HG03565 (cell line): ENCODE measurements around the gene TCEAL3.
"Not testable (repeated sequence)": the region's sequence is repeated elsewhere in the genome, so short reads cannot be mapped to it uniquely, and the experiment has no call there.

Source experiments
- ATAC-seq: cut with Tn5 transposase; IDR thresholded peaks from one replicate; pipeline ENCODE4 v1.9.1; 2021; ENCODE audit warnings: mild to moderate bottlenecking, moderate library complexity; ENCODE audit not compliant: unreplicated experiment

Gene TCEAL3

DNA sequence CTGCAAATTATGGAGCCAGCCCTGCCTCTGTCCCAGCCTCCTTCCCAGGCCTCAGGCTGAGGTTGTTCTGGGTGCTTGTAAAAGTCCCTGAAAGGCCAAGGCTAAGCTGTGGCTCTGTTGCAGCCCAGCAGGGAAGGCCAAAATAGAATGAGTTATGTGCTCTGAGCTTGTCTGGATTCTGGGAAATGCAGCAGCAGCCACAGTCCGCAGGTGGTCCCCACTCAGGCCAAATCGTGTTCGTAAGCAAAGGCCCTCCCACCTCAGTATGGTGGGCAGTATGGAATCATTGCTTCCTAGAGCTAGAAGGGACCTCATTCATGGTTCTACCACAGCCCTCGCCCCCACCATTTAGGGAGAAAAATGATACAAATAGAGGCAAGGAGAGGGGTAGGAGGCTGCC lies 16.3 kb downstream of the TCEAL3 start:
- no peak for ATAC-seq

DNA sequence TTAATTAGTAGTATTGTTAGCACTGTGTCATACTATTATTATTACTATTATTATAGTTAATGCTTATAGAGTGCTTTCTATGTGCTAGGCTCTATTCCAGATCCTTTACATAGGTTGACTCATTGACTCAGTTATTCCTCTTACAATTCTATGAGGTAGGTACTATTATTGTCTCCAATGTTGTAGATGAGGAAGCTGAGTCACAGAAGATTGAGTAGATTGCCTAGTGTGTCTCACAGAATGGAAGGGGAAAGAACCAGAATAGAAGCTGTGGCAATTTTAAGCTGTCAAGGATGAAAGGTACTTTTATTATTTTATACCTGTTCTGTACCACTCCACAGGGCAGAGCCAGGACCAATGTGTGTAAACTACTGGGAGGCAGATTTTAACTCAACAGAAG lies 19.1 kb downstream of the TCEAL3 start:
- ATAC-seq, result no peak

DNA sequence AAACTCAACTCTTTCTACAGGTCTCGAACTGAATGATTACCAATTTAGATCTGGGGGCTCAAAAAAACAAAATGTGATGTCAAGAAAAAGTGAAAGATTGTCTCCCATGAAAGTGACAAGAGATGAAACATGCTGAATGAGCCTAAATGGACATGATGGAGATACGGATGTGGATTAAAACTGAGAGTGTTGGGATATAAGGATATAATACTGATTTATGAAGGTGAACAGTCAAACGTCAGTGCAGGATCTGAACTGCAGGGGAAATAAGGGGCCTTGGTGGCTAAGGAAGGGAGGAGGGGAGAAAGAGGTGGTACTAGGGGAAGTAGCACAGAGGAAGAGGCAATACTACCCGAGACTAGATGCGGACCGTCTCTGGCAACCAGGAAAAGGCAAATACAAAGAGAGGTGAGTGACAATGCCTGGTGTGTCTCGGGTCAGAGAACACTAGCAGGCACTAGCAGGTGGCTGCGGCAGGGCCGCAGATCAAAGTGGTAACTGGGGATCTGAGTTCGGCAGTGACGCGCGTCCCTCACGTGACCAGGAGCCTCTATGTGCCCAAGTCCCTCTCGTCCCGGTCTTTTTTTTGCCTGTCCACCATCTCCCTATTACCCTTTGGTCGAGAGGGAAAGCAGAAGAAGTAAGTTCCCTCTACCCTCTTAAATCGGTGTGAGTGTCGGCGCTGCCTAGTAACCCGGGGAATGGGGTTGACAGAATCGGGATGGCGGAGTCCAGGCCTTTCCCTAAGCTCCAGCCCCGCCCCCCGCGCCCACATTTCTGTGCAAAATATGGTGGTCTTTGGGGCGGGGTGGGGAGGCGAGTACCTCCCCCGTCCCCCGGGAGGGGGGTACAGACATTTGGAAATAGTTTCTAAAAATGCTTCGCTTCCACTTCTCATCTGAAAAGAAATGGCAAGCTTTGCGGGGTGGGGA lies 20.9 kb downstream of the TCEAL3 start, which contains the start of gene TCEAL1:
Gene TCEAL1, plus strand, starts transcription at position 590 of the 932 bp plus-strand sequence. CDS start 942 bp downstream, outside the sequence.
- ATAC-seq, result peak; percentile 41

DNA sequence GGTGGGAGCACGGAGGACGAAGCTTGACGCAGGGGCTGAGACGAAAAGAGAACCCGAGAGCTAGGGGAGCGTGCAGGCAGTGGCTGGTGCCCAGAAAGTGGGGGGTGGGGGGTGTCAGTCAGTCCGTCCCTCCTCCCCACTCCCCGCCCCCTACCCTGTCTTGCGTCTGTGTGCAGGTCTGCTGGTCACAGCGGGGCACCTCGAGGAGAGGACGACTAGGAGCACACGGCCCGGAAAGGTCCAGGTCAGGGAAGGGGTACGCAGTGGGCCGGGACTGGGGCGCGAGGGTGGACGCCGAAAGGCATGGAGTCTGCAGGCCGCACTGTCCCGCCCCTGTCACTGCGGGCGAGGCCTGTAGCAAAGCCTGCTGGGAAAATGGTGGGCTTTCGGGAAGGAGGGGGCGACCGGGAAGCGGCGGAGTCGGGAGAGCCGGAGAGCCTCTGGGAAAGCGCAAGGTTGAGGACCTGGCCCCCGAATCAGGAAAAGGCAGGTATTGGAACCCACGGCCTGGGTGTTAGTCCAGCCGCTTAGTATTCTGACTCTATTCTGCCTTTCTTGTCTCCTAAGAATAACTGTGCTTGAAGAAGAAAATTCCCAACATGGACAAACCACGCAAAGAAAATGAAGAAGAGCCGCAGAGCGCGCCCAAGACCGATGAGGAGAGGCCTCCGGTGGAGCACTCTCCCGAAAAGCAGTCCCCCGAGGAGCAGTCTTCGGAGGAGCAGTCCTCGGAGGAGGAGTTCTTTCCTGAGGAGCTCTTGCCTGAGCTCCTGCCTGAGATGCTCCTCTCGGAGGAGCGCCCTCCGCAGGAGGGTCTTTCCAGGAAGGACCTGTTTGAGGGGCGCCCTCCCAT lies 21.8 kb downstream of the TCEAL3 start:
- peak; percentile 10 for ATAC-seq

DNA sequence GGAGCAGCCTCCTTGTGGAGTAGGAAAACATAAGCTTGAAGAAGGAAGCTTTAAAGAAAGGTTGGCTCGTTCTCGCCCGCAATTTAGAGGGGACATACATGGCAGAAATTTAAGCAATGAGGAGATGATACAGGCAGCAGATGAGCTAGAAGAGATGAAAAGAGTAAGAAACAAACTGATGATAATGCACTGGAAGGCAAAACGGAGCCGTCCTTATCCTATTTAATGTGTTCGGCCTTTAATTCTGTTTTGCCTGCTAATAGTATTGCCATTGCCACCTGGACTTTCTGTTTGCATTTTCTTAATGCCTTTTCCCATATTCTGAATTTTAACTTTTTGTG lies 22.4 kb downstream of the TCEAL3 start:
- no peak for ATAC-seq

DNA sequence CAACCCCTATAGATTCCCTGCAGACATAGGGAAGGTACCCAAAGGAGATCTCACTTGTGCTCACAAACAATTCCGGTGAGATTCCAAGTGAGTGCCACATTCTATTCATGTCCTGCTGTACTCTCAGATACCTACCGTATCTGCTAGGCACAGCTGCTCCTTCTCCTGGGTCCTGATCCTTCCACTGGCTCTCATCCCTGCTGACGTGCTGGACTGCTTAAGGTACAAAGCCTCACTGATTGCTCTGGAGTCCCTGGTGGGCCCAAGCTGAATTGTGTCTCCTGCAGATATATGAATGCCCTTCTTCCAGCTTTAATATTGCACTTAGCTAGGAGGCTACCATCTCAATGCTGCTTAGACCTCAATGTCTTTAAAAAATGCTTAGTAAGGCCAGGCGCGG lies 23.4 kb downstream of the TCEAL3 start:
- ATAC-seq, result no peak

- no peak for ATAC-seq
Measured at GRCh38 chrX:103635436-103635835, 27.7 kb downstream of the TCEAL3 start.

GRCh38 chrX:103637604-103638338 lies 30.0 kb downstream of the TCEAL3 start:
- no peak for ATAC-seq

GRCh38 chrX:103638479-103639346 lies 30.9 kb downstream of the TCEAL3 start:
- ATAC-seq, result not testable (repeated sequence)

GRCh38 chrX:103640401-103641155 lies 32.8 kb downstream of the TCEAL3 start:
- no peak for ATAC-seq

DNA sequence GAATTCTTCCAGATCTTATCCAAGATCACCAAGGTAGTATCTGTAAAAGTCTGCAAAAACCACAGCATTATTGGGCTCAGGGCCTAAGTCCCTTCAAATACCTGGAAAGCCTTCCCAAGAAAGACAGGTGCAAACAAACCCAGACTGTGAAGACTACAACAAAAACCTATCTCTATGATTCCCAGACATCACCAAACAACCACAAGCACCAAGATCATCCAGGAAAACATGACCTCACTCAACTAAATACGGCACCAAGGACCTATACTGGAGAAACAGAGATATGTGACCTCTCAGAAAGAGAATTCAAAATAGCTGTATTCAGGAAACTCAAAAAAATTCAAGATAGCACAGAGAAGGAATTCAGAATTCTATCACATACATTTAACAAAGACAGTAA lies 36.4 kb downstream of the TCEAL3 start:
- no peak for ATAC-seq

- no peak for ATAC-seq
Measured at GRCh38 chrX:103647630-103648029, 39.9 kb downstream of the TCEAL3 start.

DNA sequence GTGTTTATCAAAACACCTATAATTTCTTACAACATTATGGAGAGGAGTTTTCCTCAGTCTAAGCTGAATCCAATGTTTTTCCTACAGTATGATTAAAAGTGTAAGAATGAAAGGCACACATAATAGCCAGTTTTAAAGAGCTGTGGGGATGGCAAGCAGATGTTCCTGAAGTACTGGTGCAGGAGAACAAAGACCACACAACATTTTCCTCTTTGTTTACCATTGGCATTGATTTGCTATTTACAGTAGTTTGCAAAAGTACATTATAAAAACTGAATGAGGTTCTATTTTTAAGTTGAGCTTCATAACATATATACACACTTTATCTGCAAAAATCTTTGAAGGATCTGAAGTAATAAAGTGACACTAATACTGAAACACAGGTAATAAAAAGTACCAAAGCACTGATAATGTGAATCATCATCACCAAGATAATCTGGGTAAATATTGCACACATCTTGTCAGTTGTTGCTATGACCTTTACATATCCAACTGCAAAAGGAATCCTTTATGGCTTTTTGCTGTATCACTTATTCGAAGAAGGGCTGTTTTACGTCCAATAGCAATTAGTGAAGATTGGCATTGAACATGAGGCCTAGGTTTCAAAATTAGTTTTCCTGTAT lies 43.5 kb downstream of the TCEAL3 start:
- no peak for ATAC-seq

GRCh38 chrX:103655230-103656000 lies 47.7 kb downstream of the TCEAL3 start:
- not testable (repeated sequence) for ATAC-seq

GRCh38 chrX:103656617-103657016 lies 48.9 kb downstream of the TCEAL3 start:
- no peak for ATAC-seq

DNA sequence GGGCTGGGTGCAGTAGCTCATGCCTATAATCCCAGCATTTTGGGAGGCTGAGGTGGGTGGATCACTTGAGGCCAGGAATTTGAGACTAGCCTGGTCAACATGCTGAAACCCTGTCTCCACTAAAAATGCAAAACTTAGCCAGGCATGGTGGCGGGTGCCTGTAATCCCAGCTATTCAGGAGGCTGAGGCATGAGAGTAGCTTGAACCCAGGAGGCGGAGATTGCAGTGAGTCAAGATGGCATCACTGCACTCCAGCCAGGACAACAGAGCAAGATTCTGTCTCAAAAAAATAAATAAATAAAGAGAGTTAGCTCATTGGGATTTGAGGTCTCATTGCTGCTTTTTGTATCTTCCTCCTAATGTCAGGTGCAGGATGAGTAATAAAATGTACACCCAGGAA lies 49.3 kb downstream of the TCEAL3 start:
- not testable (repeated sequence) for ATAC-seq

DNA sequence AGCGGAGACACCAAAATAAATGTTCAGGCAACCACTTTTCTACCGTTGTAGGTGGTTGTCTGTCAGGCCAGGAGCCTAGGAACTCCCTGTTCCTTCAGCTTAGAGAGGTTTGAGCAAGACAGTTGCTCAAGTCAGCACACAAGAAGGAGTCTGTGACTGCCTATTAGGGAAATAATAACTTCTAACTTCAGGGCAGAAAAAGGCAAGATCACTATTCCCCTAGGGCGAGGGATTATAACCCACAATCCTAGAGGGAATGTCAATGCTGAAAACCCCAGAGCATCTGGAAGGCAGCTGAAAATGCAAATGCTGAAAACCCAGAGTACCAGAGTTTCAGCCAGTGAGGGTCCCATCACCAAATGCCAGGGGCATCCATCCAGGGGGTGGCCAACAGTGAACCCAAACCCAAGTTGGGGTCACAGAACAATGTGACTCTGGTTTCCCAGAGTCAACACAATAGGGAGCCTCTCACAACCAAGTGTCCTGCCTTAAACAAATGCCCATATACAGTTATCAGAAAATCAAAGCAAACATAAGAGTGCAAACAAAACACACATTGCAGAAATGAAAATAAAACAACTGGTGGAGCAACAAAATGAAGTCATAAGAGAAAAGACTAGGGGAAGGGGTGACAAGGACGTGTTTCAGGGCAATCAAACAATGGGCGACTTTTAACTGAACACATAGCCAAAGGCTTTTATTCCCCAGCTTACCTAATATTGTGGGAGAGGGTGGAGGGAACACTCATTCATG lies 51.1 kb downstream of the TCEAL3 start:
- ATAC-seq, result no peak
